SK-N-SH treated with all-trans-retinoic acid at 6 μM for 48 hours (cell line): Measurements from ENCODE around the gene IGF2R.

Experiments
- ATAC-seq: fragments of 200-7000 bp; cut with Tn5 transposase; 3 replicates; pipeline ENCODE4 v1.9.1; 2020; ENCODE audit warnings: mild to moderate bottlenecking, moderate library complexity
- BACH2 ChIP-seq: fragments of 250-450 bp; sonication (Bioruptor Pico); IDR thresholded peaks from 2 replicates; pipeline ENCODE4 v1.9.0; 2021; ENCODE audit warnings: mild to moderate bottlenecking, borderline replicate concordance
- CREB5 ChIP-seq: fragments of 250-450 bp; sonication (Bioruptor Pico); IDR thresholded peaks from 2 replicates; pipeline ENCODE4 v1.5.1; 2020; ENCODE audit warnings: low read depth, mild to moderate bottlenecking, moderate library complexity
- CSRNP3 ChIP-seq: fragments of 250-450 bp; sonication (Bioruptor Pico); IDR thresholded peaks from 2 replicates; pipeline ENCODE4 v1.5.1; 2021; ENCODE audit warnings: mild to moderate bottlenecking, moderate library complexity
- ESRRG ChIP-seq: fragments of 250-450 bp; sonication (Bioruptor Pico); IDR thresholded peaks from 2 replicates; pipeline ENCODE4 v1.6.1; 2021; ENCODE audit warnings: mild to moderate bottlenecking
- GLIS3 ChIP-seq: fragments of 250-450 bp; sonication (Bioruptor Pico); IDR thresholded peaks from 2 replicates; pipeline ENCODE4 v1.5.0; 2020; ENCODE audit warnings: mild to moderate bottlenecking, moderate library complexity
- OSR1 ChIP-seq: fragments of 250-450 bp; sonication (Bioruptor Pico); IDR thresholded peaks from 2 replicates; pipeline ENCODE4 v1.8.0; 2022; ENCODE audit warnings: moderate library complexity, mild to moderate bottlenecking, inconsistent platforms
- PATZ1 ChIP-seq: fragments of 250-450 bp; sonication (Bioruptor Pico); IDR thresholded peaks from 2 replicates; pipeline ENCODE4 v1.8.0; 2020; ENCODE audit warnings: mild to moderate bottlenecking, moderate library complexity, borderline replicate concordance
- POU6F1 ChIP-seq: fragments of 250-450 bp; sonication (Bioruptor Pico); IDR thresholded peaks from 2 replicates; pipeline ENCODE4 v1.8.0; 2021; ENCODE audit warnings: low read depth, mild to moderate bottlenecking, moderate library complexity, borderline replicate concordance
- PPARA ChIP-seq: fragments of 250-450 bp; sonication (Bioruptor Pico); IDR thresholded peaks from 2 replicates; pipeline ENCODE4 v1.5.0; 2020; ENCODE audit warnings: mild to moderate bottlenecking, borderline replicate concordance
- RARB ChIP-seq: fragments of 250-450 bp; sonication (Bioruptor Pico); IDR thresholded peaks from 2 replicates; pipeline ENCODE4 v1.8.0; 2021; ENCODE audit warnings: mild to moderate bottlenecking, moderate library complexity
- SNAI2 ChIP-seq: fragments of 250-450 bp; sonication (Bioruptor Pico); IDR thresholded peaks from 2 replicates; pipeline ENCODE4 v1.5.0; 2020; ENCODE audit warnings: mild to moderate bottlenecking, moderate library complexity
- ZC3H10 ChIP-seq: fragments of 250-450 bp; sonication (Bioruptor Pico); IDR thresholded peaks from 2 replicates; pipeline ENCODE4 v1.5.1; 2021; ENCODE audit warnings: mild to moderate bottlenecking, moderate library complexity
- ZFP30 ChIP-seq: fragments of 450-650 bp; formaldehyde crosslinking; IDR thresholded peaks from 2 replicates; pipeline ENCODE4 v1.5.0; 2022; ENCODE audit warnings: mild to moderate bottlenecking, moderate library complexity
- ZNF565 ChIP-seq: fragments of 450-650 bp; formaldehyde crosslinking; conservative IDR thresholded peaks from 2 replicates; pipeline ENCODE4 v1.5.0; 2020; ENCODE audit warnings: low read depth, mild to moderate bottlenecking, moderate library complexity
- ZNF70 ChIP-seq: fragments of 450-650 bp; formaldehyde crosslinking; IDR thresholded peaks from 2 replicates; pipeline ENCODE4 v1.5.0; 2020; ENCODE audit warnings: mild to moderate bottlenecking, moderate library complexity
- ZNF8 ChIP-seq: fragments of 450-650 bp; formaldehyde crosslinking; IDR thresholded peaks from 2 replicates; pipeline ENCODE4 v1.5.0; 2020; ENCODE audit warnings: mild to moderate bottlenecking, moderate library complexity
- TF ChIP-seq, protein P1 (sequence below): fragments of 250-450 bp; sonication (Bioruptor Pico); IDR thresholded peaks from 2 replicates; pipeline ENCODE4 v1.5.0; 2020; ENCODE audit warnings: mild to moderate bottlenecking, moderate library complexity

Gene IGF2R

DNA sequence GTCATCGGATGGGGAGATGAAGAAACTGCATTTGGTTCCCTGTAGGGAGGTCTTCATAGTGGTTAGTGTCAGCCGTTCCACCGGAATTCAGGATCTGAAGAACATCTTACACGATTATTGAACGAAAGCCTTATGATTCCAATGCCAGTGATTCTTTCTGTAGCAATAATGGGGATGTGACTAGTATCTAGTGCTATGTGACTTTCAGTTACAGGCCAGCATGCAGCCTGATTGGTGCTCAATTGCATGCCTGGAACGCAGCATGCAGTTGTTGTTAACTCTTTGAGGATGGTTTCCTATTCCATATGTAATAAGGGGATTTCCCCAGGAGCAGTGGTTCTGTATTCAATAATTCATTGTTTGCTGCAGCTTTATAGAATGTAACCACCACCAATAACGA lies 81.1 kb downstream of the IGF2R start:
- TF ChIP-seq PPARA (CRISPR knock-in tag) = no peak
- TF ChIP-seq BACH2 = no peak
- TF ChIP-seq, protein P1, sequence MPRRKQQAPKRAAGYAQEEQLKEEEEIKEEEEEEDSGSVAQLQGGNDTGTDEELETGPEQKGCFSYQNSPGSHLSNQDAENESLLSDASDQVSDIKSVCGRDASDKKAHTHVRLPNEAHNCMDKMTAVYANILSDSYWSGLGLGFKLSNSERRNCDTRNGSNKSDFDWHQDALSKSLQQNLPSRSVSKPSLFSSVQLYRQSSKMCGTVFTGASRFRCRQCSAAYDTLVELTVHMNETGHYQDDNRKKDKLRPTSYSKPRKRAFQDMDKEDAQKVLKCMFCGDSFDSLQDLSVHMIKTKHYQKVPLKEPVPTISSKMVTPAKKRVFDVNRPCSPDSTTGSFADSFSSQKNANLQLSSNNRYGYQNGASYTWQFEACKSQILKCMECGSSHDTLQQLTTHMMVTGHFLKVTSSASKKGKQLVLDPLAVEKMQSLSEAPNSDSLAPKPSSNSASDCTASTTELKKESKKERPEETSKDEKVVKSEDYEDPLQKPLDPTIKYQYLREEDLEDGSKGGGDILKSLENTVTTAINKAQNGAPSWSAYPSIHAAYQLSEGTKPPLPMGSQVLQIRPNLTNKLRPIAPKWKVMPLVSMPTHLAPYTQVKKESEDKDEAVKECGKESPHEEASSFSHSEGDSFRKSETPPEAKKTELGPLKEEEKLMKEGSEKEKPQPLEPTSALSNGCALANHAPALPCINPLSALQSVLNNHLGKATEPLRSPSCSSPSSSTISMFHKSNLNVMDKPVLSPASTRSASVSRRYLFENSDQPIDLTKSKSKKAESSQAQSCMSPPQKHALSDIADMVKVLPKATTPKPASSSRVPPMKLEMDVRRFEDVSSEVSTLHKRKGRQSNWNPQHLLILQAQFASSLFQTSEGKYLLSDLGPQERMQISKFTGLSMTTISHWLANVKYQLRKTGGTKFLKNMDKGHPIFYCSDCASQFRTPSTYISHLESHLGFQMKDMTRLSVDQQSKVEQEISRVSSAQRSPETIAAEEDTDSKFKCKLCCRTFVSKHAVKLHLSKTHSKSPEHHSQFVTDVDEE = no peak
- TF ChIP-seq, all 23 proteins: peak for 0
- ATAC-seq = no peak

- TF ChIP-seq CSRNP3 (CRISPR knock-in tag) = no peak
- TF ChIP-seq ZNF70 (CRISPR knock-in tag) = no peak
- no peak for TF ChIP-seq GLIS3 (CRISPR knock-in tag)
- no peak for ATAC-seq
Measured at GRCh38 chr6:160051390-160051789, 82.5 kb downstream of the IGF2R start.

GRCh38 chr6:160054271-160054670 lies 85.4 kb downstream of the IGF2R start:
- no peak for TF ChIP-seq ZC3H10 (CRISPR knock-in tag)
- TF ChIP-seq SNAI2 (CRISPR knock-in tag) = no peak
- no peak for TF ChIP-seq POU6F1 (CRISPR knock-in tag)
- TF ChIP-seq OSR1 (CRISPR knock-in tag) = no peak
- TF ChIP-seq CREB5 (CRISPR knock-in tag) = no peak
- TF ChIP-seq CSRNP3 (CRISPR knock-in tag) = no peak
- TF ChIP-seq RARB (CRISPR knock-in tag) = no peak
- no peak for TF ChIP-seq ZNF565 (CRISPR knock-in tag)
- TF ChIP-seq PATZ1 = no peak
- TF ChIP-seq ZNF70 (CRISPR knock-in tag) = no peak
- TF ChIP-seq ESRRG = no peak
- no peak for ATAC-seq

DNA sequence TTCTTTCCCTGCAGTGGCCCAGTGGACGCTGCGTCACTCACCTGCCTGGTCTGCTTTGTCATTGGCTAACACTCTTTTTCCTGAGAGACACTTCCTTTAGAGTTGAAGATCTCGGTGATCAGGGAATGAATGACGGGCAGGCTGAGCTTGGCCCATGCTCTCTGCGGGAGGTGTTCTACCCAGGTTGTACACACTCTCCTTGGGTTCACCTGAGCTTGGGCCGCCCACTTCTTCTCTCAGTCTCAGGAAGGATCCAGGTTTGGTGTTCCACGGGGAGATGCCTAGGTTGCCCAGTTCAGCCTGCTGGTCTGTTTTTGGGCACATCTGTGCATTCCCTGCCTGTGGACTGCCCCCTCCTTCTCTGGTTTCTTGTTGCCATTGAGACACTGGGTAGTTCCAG lies 86.0 kb downstream of the IGF2R start:
- no peak for ATAC-seq
- TF ChIP-seq ZFP30 (no peak), ZNF565 (CRISPR knock-in tag) (no peak), ZNF70 (CRISPR knock-in tag) (no peak), RARB (CRISPR knock-in tag) (no peak), PPARA (CRISPR knock-in tag) (no peak), ZNF8 (no peak)
